Mucosa of gallbladder (tissue), 1 donor: ENCODE data around the gene DPF1. TPM values are rescaled to one million over a fixed set of nuclear protein-coding genes. Genes with fewer than 3 reads are reported as not detected.
"Not testable (repeated sequence)": the region's sequence is repeated elsewhere in the genome, so short reads cannot be mapped to it uniquely, and the experiment has no call there.

Experiments used
- DNase-seq: peaks from one replicate; pipeline ENCODE4 v3.0.0-alpha.2; 2020; ENCODE audit warnings: low spot score
- total RNA-seq: library from RNA; stranded (reverse); gene quantifications from one replicate; pipeline ENCODE4 v1.2.1, GENCODE V29; 2021
- donor health status: DM: no; HTN: no; CAD: no.

The DPF1 gene
- 0.12 TPM for total RNA-seq

DNA sequence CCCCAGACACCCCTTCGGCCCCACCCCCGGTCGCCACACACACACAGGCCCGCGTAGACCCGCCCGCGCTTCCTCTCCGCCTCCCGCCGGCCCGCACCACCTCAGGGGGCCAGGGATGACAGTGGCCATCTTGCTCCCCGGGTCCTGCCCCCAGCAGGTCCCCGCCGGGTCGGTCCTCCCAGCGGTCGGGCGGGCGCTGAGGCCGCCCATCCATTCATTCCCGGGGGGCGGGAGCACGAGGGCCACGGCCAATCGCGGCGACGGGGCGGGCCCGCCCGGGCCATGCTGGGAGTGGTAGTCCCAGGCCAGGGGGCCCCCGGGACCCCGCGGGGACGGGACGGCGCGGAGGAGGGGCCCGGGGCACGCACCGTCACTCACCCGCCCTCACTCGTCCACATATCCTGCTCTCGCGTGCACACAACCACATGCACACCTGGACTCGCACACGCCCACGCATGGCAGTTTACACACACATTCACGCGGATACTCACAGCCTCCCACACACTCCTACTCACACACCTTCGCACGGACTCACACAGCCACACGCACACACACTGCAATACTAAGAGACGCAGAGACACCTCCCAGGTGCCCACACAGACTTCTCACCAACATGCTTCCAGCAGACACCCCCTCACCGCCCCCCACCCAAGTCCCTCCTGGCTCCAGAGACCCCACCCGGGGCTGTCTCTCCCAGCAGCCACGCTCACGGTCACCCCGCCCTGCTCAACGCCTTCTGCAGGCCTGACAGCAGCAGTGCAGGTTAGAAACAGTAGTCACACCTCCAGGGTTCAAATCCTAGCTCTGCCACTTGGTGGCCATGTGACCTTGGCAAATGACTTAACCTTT, at the start of gene DPF1:
Gene DPF1 (minus strand): TSS at position 209 of the 849 bp plus-strand sequence. CDS start 80 bp downstream, at position 129.
- no peak for DNase-seq

DNA sequence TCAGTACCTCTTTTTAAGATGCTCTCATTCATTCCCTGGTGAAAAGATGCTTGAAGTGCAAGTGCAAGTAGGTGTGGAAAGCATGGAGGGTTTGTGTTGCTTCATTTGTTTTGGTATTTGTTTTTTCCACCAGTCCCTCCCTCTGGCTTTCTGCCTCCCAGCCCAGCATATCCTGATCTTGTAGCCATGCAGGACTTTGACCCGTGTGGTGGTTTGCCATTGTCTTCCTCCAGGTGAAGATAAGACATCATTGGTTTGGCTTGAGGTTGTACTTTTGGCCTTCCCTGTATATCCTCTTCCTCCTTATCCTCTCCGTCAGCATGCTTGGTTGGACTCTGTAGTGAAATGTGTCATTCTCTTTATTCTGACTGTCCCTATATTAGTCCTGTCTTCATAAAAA, 49.5 kb upstream of the DPF1 start:
- peak; percentile 88 for DNase-seq

DNA sequence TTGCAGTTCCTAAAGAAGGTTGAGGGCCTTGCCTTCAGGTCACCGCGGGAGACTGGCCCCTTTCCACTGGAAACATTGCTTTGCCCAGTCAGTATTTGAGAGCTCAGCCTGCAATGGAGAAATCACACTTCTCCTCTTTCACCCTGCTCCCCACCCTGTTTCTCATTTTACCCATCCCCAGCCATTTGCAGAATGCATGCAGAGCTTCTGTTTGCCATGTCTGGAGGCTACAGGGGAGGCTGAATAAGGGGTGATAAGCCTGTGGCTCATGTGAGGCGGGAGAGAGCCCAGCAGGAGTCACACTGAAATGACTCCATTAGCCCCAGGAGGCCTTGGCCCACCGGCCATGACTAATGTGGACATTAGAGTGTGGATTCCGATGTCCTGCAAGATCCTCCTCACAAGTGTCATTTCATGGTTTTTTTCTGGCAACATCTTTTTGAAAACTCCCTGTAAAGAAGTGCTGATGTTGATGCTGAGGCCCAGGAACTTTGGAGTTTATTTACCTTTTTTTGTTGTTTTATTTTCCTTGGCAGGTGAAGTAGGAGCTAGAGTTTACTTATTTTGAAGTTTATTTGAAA, 46.7 kb upstream of the DPF1 start:
- DNase-seq: no peak

DNA sequence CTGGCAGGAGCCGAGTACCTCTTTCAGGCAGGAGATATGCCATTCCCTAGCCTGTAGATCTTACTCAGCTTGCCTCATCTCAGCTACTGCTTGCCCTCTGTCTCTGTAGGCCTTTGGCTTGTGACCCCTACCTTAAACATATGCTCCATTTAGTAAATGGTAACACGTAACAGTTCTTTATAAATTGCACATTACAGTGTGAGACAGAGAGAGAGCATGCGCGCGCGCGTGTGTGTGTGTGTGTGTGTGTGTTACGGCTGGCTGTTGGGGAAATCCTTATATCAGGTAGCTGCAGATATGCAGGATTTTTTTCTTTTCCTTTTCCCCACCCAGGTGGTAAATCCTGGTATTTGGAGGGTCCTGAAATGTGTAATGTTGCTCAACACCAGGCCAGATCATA, 44.5 kb upstream of the DPF1 start:
- no peak for DNase-seq

DNA sequence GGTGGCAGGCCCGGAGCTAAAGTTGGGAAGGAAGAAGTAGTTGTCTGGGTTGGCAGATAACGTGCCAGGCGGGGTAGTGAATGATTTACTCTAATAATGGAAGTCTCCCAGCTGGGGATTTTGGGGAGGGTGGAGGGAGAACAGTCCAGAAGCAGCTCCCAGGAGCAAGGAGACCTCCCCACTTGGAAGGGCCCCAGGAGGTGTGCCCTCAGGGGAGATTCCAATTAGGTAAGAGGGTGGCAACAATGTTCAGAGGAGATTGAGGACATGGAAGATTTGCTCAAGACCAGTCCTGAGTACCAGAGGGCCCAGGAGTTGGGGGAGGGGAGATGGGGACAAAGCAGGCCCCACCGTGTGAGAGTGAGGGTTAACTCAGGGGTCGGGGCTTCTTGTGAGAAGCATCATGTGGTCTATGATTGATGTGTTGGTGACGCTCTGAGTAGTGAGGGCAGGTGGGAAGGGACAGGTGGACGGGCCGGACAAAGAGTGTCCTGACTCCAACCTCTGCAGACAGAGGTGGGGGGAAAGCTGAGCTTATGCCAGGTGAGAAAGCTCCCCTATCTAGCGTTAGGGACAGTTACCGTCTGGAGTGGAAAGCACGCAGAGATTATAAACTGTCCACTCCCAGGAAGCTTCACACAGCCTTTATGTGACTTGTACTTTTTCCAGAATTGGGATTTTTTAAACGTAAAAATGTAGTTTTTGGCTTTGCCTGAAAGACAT, 43.9 kb upstream of the DPF1 start:
- DNase-seq: no peak

DNA sequence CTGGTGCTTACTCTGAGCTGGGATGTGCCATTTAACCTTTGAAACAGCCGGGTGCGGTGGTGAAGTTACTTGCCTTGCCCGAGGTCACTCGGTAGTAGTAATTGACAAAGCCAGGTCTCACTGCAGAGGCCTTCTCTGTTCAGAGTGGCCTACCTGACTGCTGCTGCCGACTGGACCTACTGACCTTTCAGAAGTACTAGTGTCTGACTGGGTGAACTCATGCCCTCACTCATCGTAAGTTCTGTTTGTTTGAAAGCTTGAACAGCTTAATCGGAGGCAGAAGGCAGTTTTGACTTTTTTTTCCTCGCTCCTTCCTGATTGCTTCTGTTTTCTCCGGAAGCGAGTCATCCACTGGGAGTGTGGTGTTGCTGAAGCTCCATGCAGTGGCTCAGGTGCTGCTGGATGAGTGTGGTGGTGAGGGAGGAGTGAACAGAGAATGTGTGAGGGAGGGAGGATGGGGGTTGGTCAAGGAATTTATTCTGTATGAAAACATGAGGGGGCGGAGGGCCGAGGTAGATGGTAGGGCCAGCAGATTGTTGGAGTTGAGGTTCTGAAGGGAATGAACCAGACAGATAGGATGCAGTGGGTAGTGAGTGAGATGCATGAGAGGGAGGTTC, 43.1 kb upstream of the DPF1 start:
- DNase-seq: no peak

DNA sequence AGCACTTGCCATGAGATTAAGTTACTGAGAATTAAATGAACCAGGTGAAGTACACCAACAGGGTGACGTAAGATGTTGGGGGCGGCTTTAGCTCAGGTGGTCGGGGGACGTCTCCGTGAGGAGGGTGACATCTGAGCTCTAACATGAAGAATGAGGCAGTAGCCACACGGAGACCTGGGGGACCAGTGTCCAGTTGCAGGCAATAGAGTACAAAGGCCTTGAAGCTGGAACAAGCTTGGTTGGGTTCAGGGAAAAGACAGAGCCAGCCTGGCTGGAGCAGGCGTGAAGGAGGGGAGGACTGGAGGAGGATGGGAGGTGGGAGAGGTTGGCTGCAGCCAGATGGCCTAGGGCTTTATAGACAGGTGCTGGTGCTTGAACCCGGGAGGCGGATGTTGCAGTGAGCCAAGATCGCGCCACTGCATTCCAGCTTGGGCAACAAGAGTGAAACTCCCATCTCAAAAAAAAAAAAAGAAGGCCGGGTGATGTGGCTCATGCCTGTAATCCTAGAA, 42.0 kb upstream of the DPF1 start:
- DNase-seq: no peak

DNA sequence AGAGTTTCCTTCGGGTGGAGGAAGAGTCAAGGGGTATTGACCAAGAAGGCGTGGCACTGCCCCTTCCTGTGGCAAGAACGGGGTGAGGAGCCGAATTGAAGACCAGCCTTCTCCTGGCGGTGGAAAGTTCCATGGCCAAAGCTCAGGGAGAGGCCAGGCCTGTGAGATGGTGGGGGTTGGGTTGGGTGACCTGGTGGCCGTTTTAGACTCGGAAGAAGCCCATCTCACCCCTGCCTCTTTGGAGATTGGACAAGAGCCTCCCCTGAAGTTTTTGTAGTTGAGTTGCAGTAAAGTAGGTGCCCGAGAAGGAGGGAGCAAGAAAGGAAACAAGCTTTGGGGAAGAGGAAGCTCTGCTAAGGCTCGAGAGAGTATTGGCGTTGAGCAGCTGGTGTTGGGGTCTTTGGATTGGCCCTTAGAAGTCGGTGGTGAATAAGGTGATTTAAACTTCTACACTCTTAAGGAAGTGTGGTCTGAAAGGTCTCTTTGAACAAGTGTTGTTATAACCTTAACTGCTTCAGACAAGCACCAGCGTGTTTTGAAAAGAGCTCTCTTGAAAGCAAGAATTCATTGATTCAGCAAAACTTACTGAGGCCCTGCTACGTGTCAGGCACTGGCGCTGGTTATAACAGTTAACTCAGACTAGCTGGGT, 41.3 kb upstream of the DPF1 start:
- no peak for DNase-seq

DNA sequence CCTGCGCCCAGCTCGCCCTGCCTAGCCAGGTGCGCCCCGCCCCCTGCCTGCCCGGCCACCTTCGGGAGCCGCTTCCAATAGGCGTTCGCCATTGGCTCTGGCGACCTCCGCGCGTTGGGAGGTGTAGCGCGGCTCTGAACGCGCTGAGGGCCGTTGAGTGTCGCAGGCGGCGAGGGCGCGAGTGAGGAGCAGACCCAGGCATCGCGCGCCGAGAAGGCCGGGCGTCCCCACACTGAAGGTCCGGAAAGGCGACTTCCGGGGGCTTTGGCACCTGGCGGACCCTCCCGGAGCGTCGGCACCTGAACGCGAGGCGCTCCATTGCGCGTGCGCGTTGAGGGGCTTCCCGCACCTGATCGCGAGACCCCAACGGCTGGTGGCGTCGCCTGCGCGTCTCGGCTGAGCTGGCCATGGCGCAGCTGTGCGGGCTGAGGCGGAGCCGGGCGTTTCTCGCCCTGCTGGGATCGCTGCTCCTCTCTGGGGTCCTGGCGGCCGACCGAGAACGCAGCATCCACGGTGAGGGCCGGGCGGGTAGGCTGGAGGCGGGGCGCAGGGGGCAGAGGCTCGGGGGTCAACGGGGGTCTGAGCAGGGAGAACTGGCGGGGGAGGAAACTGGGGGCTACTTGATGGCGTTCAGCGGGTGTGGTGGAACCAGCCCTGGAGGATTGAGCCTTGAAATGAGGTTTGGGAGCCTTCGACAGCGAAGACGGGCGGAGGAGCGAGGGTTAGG, 40.6 kb upstream of the DPF1 start, which contains the start of gene SPINT2:
Gene SPINT2 (plus strand): TSS at position 88 of the 727 bp plus-strand sequence. CDS start 320 bp downstream, at position 408.
- no peak for DNase-seq

DNA sequence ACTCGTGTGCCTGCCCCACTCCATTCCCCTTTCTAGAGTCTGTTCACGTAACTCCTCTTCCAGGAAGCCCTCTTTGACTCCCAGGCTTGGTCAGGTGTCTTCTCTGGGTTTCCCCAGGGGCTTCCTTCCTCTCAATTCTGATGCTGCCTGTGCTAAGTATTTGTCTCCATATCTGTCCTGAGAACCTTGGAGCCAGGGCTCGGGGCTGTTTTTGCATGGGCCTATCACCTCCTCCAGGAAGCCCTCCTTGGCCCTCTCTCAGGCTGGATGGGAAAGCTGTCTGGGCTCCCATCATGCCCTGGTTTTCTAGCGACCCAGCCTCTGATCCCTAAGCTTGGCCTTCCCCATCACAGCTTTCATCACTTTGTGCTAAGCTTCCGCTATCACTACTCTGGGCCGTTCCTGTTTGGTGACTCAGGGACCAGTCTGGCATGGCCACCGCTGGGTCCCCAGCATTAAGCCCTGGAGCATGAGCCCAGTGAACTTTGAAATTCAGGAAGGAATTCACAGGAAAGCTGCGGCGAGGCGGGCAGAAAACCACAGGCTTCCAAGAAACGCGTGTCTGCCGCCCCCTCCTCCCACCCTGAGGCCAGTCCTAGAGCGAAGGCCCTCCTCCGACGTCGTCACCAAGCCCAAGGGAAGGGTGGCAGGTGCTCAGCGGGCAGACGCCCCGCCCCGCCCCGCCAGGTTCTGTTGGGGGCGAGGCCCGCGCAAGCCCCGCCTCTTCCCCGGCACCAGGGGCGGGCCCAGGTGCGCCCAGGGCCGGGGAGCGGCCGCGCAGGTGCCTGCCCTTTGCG, 39.9 kb upstream of the DPF1 start:
- DNase-seq: peak; percentile 91

DNA sequence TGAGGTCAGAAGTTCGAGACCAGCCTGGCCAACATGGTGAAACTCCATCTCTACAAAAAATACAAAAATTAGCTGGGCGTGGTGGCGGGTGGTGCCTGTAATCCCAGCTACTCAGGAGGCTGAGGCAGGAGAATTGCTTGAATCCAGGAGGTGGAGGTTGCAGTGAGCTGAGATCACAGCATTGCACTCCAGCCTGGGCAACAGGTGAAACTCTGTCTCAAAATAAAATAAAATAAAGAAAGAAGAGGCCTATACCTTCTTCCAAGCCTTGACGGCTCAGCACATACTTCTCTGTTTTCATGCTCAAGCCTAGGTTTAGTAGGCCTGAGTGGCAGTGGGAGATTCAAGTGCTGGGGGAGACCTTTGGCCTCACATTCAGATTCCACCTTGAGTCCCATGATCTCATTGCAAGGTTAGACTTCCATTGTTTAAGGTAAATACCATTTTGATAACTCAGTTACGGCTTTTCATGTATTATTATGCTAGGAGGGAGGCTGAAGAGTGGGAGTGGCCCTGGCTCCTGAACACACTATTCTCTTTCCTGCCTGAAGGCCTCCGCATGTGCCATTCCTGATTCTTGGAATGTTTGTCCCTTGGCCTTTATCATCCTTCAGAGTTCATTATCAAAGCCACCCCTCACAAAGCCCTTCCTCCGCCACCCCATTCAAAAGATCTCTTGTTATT, 38.7 kb upstream of the DPF1 start:
- no peak for DNase-seq

DNA sequence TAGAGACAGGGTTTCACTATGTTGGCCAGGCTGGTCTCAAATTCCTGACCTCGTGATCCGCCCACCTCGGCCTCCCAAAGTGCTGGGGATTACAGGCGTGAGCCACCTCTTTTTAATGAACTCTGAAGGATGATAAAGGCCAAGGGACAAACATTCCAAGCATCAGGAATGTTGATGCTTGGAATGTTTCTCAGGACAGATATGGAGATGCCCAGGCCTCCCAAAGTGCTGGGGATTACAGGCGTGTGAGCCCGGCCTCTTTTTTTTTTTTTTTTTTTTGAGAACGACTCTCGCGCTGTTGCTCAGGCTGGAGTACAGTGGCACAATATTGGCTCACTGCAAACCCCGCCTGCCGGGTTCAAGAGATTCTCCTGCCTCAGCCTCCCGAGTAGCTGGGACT, 37.9 kb upstream of the DPF1 start:
- not testable (repeated sequence) for DNase-seq

DNA sequence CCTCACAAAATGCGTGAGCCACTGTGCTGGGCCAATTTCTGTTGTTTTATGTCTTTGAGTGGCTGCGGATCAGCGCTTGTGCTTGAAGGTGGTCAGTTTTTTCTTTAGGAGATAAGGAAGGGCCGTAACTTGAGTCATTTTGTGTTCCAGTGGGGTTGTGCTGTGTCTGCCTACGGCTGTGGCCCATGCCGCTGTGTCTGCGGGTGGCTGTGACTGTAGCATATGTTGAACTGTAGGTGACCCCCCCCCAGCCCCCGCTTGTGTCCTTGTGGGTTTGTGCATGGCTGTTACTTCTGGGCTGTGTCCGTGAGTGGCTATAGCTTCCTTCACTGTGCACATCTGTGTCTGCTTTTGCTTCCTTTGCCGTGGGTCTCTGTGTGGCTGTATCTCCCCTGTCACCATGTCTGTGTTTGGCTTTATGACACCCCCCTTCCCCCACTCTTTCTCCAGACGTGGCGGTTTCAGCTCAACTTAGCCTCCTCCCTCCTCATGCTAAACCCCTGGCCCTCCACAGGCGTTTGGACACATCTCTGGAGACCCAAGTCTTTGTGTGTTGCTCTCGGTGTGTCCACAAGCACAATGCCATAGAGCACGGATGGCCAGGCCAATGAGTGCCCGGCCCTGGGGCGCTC, 31.5 kb upstream of the DPF1 start:
- no peak for DNase-seq

DNA sequence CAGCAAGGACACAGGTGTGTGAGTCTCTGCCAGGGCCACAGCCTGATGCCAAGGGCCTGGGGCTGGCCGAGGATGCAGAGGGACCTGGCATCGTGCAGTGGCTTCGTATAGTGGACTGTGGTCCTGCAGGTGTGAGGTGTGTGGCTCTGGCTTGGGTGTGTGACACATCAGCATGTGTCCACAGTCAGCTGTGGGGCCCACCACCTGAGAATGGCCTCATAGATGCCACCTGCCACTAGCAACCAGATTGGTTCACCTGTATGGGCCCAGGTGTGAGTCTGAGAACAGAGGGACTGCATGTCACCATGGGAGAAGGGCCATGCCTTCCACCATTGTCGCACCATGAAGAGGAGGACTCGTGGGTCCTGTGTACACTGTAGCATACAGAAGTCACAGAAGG, 29.8 kb upstream of the DPF1 start:
- DNase-seq: no peak

DNA sequence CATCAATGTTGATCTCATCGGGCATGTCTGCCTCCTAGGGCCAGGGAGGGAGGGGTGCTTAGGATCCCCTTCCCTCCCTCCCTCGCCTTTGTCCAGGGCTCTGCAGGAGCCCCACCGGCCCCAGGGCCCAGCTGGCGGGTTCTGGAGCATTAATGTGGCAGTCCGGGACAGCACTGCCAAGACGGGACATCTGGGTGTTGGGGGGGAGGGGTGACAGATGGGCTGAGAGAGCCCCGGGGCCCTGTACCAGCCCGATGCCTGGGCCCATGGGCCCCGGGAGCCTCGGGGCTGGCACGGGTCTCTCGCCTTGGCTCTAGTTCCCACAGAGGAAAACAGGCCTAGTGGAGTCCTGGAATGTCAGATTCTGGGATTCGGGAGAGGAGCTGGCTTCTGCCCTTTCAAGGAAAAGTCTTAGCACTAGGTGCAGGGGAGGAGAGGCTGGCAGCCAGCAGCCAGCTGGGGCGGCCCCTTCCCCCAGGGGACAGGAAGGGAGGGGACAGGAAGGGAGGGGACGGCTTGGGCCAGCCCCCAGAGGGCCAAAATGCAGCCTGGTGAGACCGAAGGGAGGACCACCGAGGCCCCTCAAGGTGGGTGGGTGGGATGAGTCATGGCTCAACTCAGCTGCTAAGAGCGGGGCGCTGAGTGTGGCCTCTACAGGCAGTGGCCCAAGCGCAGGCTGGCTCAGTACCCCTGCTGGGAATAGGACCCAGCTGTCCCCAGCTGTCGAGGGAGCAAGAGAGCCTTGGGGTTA, 29.1 kb upstream of the DPF1 start:
- DNase-seq: no peak

DNA sequence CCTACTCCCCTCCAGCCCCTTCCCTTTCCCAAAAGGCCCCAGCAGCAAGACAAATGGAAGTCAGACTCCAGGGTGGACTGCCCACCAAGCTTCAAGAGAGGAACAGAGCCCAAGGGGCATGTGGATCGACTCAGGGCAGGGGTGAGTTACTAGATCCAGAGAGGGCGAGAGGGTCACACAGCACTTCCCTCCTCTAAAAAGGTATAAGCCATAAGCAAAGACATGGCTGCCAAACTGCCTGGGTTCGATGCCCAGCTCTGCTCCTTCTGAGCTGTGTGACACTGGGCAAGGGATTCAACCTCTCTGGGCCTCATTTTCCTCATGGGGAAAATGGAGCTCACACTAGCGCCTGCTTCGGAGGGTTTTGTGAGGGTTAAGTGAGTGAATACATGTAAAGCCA, 28.4 kb upstream of the DPF1 start:
- DNase-seq: no peak

DNA sequence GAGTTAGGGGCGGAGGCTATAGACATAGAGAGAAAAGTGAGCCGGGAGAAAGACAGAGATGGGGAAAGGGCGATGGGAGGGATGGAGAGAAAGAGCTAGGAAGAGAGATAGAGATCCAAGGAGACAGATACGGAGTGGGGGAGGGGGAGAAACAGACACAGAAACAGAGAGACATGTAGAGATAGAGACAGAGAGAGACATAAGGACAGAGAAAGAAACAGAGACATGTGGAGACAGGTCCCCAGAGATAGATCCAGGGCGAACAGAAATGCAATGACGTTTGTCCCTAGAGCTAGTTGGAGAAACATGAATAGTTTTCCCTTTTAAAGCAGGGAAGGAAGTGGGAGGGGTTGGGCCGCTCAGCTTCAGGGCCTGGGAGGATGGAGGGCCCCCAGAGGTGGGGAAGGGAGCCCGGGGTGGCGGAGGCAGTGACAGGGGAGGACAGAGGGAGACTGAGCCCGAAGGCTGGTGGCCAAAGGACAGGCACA, 27.6 kb upstream of the DPF1 start:
- no peak for DNase-seq
